ENCODE data around the gene HDAC2.

GRCh38 chr6:113954653-113955052, 16.3 kb downstream of the HDAC2 start:
- TF ChIP-seq CTCF (conservative IDR thresholded peaks at IDR 0.05; ENCODE audit: low read length) (no peak), EZH2phosphoT487 (IDR thresholded peaks at IDR 0.05; ENCODE audit: borderline replicate concordance) (no peak)

Measured in Loucy (cell line).